HepG2 (cell line): ENCODE measurements around the gene ZFAND3. TPM values are rescaled to one million over a fixed set of nuclear protein-coding genes. Genes with fewer than 3 reads are reported as not detected.

Experiments used
- CREM ChIP-seq, 2 experiments: sonication (generic) in 1 of 2; formaldehyde crosslinking in 1 of 2; IDR thresholded peaks; 2 replicates each; pipeline versions ENCODE4 v1.4.0 to v1.6.1; 2016 to 2020; ENCODE audit warnings: antibody characterized with exemption in 1 of 2, mild to moderate bottlenecking in 1 of 2, missing genetic modification reagents in 1 of 2
- ELF3 ChIP-seq: IDR thresholded peaks from 2 replicates; pipeline ENCODE4 v1.6.1; 2016; ENCODE audit warnings: missing genetic modification reagents, missing compliant biosample characterization
- ETV5 ChIP-seq: IDR thresholded peaks from 2 replicates; pipeline ENCODE4 v1.6.1; 2018; ENCODE audit warnings: missing biosample characterization, missing genetic modification reagents, inconsistent platforms, borderline replicate concordance
- FOSL2 ChIP-seq: sonication (generic); formaldehyde crosslinking; IDR thresholded peaks from 2 replicates; pipeline ENCODE4 v1.4.0; 2020; ENCODE audit warnings: missing genetic modification reagents
- GFI1 ChIP-seq: sonication (generic); formaldehyde crosslinking; IDR thresholded peaks from 2 replicates; pipeline ENCODE4 v1.5.0; 2020; ENCODE audit warnings: missing genetic modification reagents, mild to moderate bottlenecking, borderline replicate concordance
- HMG20B ChIP-seq: conservative IDR thresholded peaks from 2 replicates; pipeline ENCODE4 v1.6.1; 2016; ENCODE audit warnings: missing genetic modification reagents, missing compliant biosample characterization
- HOMEZ ChIP-seq: IDR thresholded peaks from 2 replicates; pipeline ENCODE4 v1.6.1; 2016; ENCODE audit warnings: low read depth
- HOXA3 ChIP-seq: sonication (generic); formaldehyde crosslinking; IDR thresholded peaks from 2 replicates; pipeline ENCODE4 v1.5.0; 2020; ENCODE audit warnings: missing genetic modification reagents
- KDM1A ChIP-seq: IDR thresholded peaks from 2 replicates; pipeline ENCODE4 v1.6.1; 2016; ENCODE audit warnings: missing compliant biosample characterization
- LCORL ChIP-seq, 2 experiments: fragments of 450-650 bp in 1 of 2; sonication (generic) in 1 of 2; formaldehyde crosslinking in 1 of 2; IDR thresholded peaks; 2 replicates each; pipeline versions ENCODE4 v1.5.0 to v1.6.1; 2017 to 2020; ENCODE audit warnings: antibody characterized with exemption in 1 of 2, missing genetic modification reagents in 1 of 2
- RARG ChIP-seq: sonication (generic); formaldehyde crosslinking; IDR thresholded peaks from 2 replicates; pipeline ENCODE4 v1.4.0; 2020; ENCODE audit warnings: low read depth, mild to moderate bottlenecking, missing genetic modification reagents
- SETDB1 ChIP-seq: sonication (generic); formaldehyde crosslinking; IDR thresholded peaks from 2 replicates; pipeline ENCODE4 v1.5.1; 2020; ENCODE audit warnings: missing genetic modification reagents, mild to moderate bottlenecking, borderline replicate concordance
- SNAPC2 ChIP-seq: sonication (generic); formaldehyde crosslinking; IDR thresholded peaks from 2 replicates; pipeline ENCODE4 v1.8.1; 2022; ENCODE audit warnings: mild to moderate bottlenecking, missing genetic modification reagents
- SRY ChIP-seq: sonication (generic); formaldehyde crosslinking; IDR thresholded peaks from 2 replicates; pipeline ENCODE4 v1.8.0; 2022; ENCODE audit warnings: mild to moderate bottlenecking, missing genetic modification reagents
- TEAD3 ChIP-seq: optimal IDR thresholded peaks from 2 replicates; pipeline ENCODE3; 2016; ENCODE audit warnings: borderline replicate concordance
- XBP1 ChIP-seq: sonication (generic); formaldehyde crosslinking; IDR thresholded peaks from 2 replicates; pipeline ENCODE4 v1.5.0; 2020; ENCODE audit warnings: missing genetic modification reagents
- YY1 ChIP-seq: IDR thresholded peaks from 2 replicates; pipeline ENCODE4 v1.6.1; 2011; ENCODE audit warnings: low read length, low read depth, moderate library complexity, mild to moderate bottlenecking; ENCODE audit not compliant: insufficient read depth, insufficient replicate concordance
- ZBTB46 ChIP-seq: sonication (generic); formaldehyde crosslinking; IDR thresholded peaks from 2 replicates; pipeline ENCODE4 v1.4.0; 2020; ENCODE audit warnings: mild to moderate bottlenecking, missing genetic modification reagents, borderline replicate concordance
- ZFAT ChIP-seq: sonication (generic); formaldehyde crosslinking; conservative IDR thresholded peaks from 2 replicates; pipeline ENCODE4 v1.8.1; 2023; ENCODE audit warnings: missing genetic modification reagents, inconsistent platforms
- ZNF138 ChIP-seq: sonication (generic); formaldehyde crosslinking; IDR thresholded peaks from 2 replicates; pipeline ENCODE4 v1.5.0; 2020; ENCODE audit warnings: mild to moderate bottlenecking, low read depth, missing genetic modification reagents
- ZNF251 ChIP-seq: sonication (generic); formaldehyde crosslinking; IDR thresholded peaks from 2 replicates; pipeline ENCODE4 v1.9.0; 2021; ENCODE audit warnings: mild to moderate bottlenecking, missing genetic modification reagents
- ZNF282 ChIP-seq: fragments of 450-650 bp; IDR thresholded peaks from 2 replicates; pipeline ENCODE4 v1.6.1; 2018; ENCODE audit not compliant: partially characterized antibody
- ZNF383 ChIP-seq: sonication (generic); formaldehyde crosslinking; IDR thresholded peaks from 2 replicates; pipeline ENCODE4 v1.4.0; 2020; ENCODE audit warnings: missing genetic modification reagents, mild to moderate bottlenecking, borderline replicate concordance
- ZNF557 ChIP-seq: sonication (generic); formaldehyde crosslinking; IDR thresholded peaks from 2 replicates; pipeline ENCODE4 v1.4.0; 2020; ENCODE audit warnings: missing genetic modification reagents
- ZNF598 ChIP-seq: sonication (generic); formaldehyde crosslinking; IDR thresholded peaks from 2 replicates; pipeline ENCODE4 v1.5.1; 2020; ENCODE audit warnings: mild to moderate bottlenecking, missing genetic modification reagents, borderline replicate concordance
- ZNF644 ChIP-seq: IDR thresholded peaks from 2 replicates; pipeline ENCODE4 v1.6.1; 2016; ENCODE audit warnings: low read depth
- ZNF777 ChIP-seq: sonication (generic); formaldehyde crosslinking; IDR thresholded peaks from 2 replicates; pipeline ENCODE4 v1.4.0; 2020; ENCODE audit warnings: missing genetic modification reagents
- polyA plus RNA-seq, 8 experiments: library from polyadenylated mRNA; depleted of rRNA in 3 of 8; stranded (reverse) in 7 of 8; unstranded in 1 of 8; fragments of >200 nt; fragmentation: Illumina TruSeq in 4 of 8; extraction: Trizol in 4 of 8; gene quantifications; 2 replicates each; pipeline versions ENCODE4 v1.2.1 to v1.2.3, GENCODE V29; 2011 to 2016; ENCODE audit warnings: low read depth in 4 of 8, missing spikeins in 1 of 8, mixed read lengths in 1 of 8; ENCODE audit not compliant: insufficient read depth in 1 of 8
- total RNA-seq, 5 experiments: library from RNA; depleted of rRNA; stranded (reverse); fragments of >200 nt; fragmentation: Illumina TruSeq; extraction: Trizol; gene quantifications; 2 replicates each; pipeline ENCODE4 v1.2.3, GENCODE V29; 2016; ENCODE audit warnings: low read depth in 1 of 5
- TF ChIP-seq, protein P1 (sequence below): sonication (generic); formaldehyde crosslinking; conservative IDR thresholded peaks from 2 replicates; pipeline ENCODE4 v1.4.0; 2020; ENCODE audit warnings: missing genetic modification reagents

The ZFAND3 gene
- total and polyA plus RNA-seq, 2 of the 13 experiments (the other 11 are each of a cell fraction or from before 2014, with no cell fraction given), result 16.4 to 17.1 TPM

- no peak for TF ChIP-seq YY1
- TF ChIP-seq ZNF251 (CRISPR knock-in tag), result no peak
- TF ChIP-seq ZNF557 (CRISPR knock-in tag), result no peak
- TF ChIP-seq ZNF598 (CRISPR knock-in tag), result no peak
- TF ChIP-seq ETV5 (CRISPR knock-in tag), result peak; percentile 64; the same call in 1 of the 2 replicates
- 0 out of 2 replicates have a peak, but pooled peaks have one; percentile 18 for TF ChIP-seq HOXA3
- TF ChIP-seq KDM1A (CRISPR knock-in tag), result no peak
- no peak for TF ChIP-seq ZFAT (CRISPR knock-in tag)
- TF ChIP-seq XBP1, result no peak
- no peak for TF ChIP-seq ZNF282
- no peak for TF ChIP-seq LCORL (IDR thresholded peaks at IDR 0.05)
- peak; percentile 62; the same call in 1 of the 2 replicates for TF ChIP-seq LCORL (CRISPR knock-in tag; IDR thresholded peaks at IDR 0.05)
- TF ChIP-seq GFI1, result peak; percentile 98
- no peak for TF ChIP-seq ZNF777
- no peak for TF ChIP-seq ZNF383 (CRISPR knock-in tag)
- no peak for TF ChIP-seq SRY
- peak; percentile 49 for TF ChIP-seq ELF3 (CRISPR knock-in tag)
- TF ChIP-seq SETDB1 (CRISPR knock-in tag), result no peak
- no peak for TF ChIP-seq SNAPC2 (CRISPR knock-in tag)
- no peak for TF ChIP-seq ZBTB46 (CRISPR knock-in tag)
- peak; percentile 55; the same call in 1 of the 2 replicates for TF ChIP-seq ZNF644 (CRISPR knock-in tag)
- TF ChIP-seq CREM (IDR thresholded peaks at IDR 0.05), result no peak
- no peak for TF ChIP-seq CREM (CRISPR knock-in tag; IDR thresholded peaks at IDR 0.05)
- TF ChIP-seq HOMEZ (CRISPR knock-in tag), result peak; percentile 61
- TF ChIP-seq TEAD3 (CRISPR knock-in tag), result no peak
- TF ChIP-seq RARG (CRISPR knock-in tag), result no peak
- TF ChIP-seq, protein P1, sequence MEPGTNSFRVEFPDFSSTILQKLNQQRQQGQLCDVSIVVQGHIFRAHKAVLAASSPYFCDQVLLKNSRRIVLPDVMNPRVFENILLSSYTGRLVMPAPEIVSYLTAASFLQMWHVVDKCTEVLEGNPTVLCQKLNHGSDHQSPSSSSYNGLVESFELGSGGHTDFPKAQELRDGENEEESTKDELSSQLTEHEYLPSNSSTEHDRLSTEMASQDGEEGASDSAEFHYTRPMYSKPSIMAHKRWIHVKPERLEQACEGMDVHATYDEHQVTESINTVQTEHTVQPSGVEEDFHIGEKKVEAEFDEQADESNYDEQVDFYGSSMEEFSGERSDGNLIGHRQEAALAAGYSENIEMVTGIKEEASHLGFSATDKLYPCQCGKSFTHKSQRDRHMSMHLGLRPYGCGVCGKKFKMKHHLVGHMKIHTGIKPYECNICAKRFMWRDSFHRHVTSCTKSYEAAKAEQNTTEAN (CRISPR knock-in tag), result 0 out of 2 replicates have a peak, but pooled peaks have one; percentile 16
- TF ChIP-seq FOSL2 (CRISPR knock-in tag), result 0 out of 2 replicates have a peak, but pooled peaks have one; percentile 12
- peak; percentile 88 for TF ChIP-seq HMG20B (CRISPR knock-in tag)
- no peak for TF ChIP-seq ZNF138
Measured at GRCh38 chr6:37920667-37921066, 101.1 kb downstream of the ZFAND3 start (continued).
